Left renal cortex interstitium (tissue), 4 donors: ENCODE data around the gene LBHD1. TPM values are rescaled to one million over a fixed set of nuclear protein-coding genes. Genes with fewer than 3 reads are reported as not detected.
"Not testable (repeated sequence)": the region's sequence is repeated elsewhere in the genome, so short reads cannot be mapped to it uniquely, and the experiment has no call there.

ENCODE experiments used
- DNase-seq, 4 donors: peaks; one replicate each; pipeline ENCODE4 v3.0.0-alpha.2; 2013; ENCODE audit warnings: low read depth in 4 of 4, low spot score in 2 of 4, missing footprints in 1 of 4
- polyA plus RNA-seq, 4 donors: library from polyadenylated mRNA; unstranded; fragments of 120-200 nt; gene quantifications; one replicate each; pipeline ENCODE4 v1.2.1, GENCODE V29; 2013; ENCODE audit not compliant: insufficient read length in 4 of 4

The LBHD1 gene
- polyA plus RNA-seq, 4 donors = 5.3 to 12.9 (median 9.0) TPM

- DNase-seq = peak in 3 of 4 donors; percentile 68 to 92 (median 84)
Observed at GRCh38 chr11:62621567-62622470, 50.2 kb downstream of the LBHD1 start, which contains the start of gene B3GAT3. Gene B3GAT3 (minus strand): TSS chr11:62621986. CDS start chr11:62621947, 39 bp downstream.

DNA sequence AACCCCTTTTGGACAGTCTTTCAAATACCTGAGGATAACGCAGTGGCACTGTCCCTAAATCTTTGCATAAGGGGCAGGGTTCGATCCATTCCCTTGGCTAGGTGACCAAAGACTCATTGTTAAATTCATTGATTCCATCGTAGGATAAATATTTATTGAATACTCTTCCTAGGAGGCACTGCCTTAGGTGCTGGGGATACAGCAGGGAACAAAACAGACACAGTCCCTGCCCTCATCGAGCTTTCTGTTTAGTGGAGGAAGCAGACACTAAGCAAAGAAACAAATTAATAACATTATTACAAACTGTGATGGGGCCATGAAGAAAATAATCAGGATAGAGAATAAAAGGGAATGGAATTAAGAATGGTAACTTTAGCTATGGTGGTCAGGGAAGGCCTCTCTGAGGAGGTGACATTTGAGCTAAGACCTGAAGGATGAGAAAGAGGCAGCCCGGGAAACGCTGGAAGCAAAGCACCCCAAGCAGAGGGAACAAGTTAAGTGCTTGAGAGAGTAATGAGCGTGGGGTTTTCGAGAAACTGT, 51.0 kb downstream of the LBHD1 start:
- no peak for DNase-seq

DNA sequence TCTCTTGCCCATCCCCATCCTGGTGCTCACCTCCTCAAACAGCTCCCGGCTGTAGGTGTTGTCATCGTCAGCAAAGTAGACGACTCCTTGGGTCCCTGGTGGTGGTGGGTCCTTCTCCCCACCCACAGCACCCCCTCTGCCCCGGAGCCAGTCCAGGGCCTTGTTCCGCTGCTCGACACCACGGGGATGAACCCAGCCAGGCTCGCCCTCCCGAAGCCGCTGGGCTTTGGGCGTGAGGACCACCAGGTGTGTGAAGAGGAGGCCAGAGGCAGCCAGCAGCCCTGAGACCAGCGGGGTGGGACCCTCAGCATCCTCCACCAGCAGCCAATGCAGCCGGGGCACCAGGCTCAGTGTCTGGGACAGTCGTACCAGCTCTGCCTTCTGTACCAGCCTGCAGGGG, 55.1 kb downstream of the LBHD1 start:
- not testable (repeated sequence) for DNase-seq

GRCh38 chr11:62615521-62615920, 56.5 kb downstream of the LBHD1 start:
- no peak for DNase-seq

DNA sequence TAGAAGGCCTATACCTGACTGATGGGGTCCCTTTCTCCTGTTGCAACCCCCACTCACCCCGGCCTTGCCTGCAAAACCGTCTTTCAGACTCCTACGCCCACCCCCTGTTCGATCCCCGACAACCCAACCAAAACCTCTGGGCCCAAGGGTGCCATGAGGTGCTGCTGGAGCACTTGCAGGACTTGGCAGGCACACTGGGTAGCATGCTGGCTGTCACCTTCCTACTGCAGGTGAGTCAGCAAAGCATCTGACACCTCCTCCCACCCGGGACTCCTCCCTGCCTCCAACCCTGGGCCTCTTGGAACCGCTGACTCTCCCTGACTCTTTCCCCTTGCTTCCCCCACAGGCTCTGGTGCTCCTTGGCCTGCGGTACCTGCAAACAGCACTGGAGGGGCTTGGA, 57.8 kb downstream of the LBHD1 start:
- DNase-seq = no peak

- DNase-seq = no peak
Observed at GRCh38 chr11:62613291-62613778, 58.7 kb downstream of the LBHD1 start.

Other genes with a start within 250 kb of the LBHD1 start
- 100 to 1,000 TPM; 182 to 215 (median 196) TPM for gene AHNAK, start 125.5 kb downstream of the LBHD1 start, polyA plus RNA-seq
- 1,000 to 10,000 TPM; 2,022 to 2,343 (median 2,282) TPM for gene EEF1G, start 98.4 kb downstream of the LBHD1 start, polyA plus RNA-seq
- gene TUT1, start 80.7 kb downstream of the LBHD1 start, polyA plus RNA-seq = 10 to 100 TPM; 19.7 to 28.5 (median 22.7) TPM
- 10 to 100 TPM; 86.4 to 99.3 (median 90.3) TPM for gene MTA2, start 70.4 kb downstream of the LBHD1 start, polyA plus RNA-seq
- 10 to 100 TPM; 25.9 to 46.8 (median 41.2) TPM for gene EML3, start 59.5 kb downstream of the LBHD1 start, polyA plus RNA-seq
- 1 to 10 TPM; 2.8 to 4.8 (median 4.0) TPM for gene ROM1, start 59.0 kb downstream of the LBHD1 start, polyA plus RNA-seq
- 10 to 100 TPM; 21.3 to 44.9 (median 41.3) TPM for gene B3GAT3, start 50.3 kb downstream of the LBHD1 start, polyA plus RNA-seq
- 100 to 1,000 TPM; 373 to 393 (median 382) TPM for gene GANAB, start 25.7 kb downstream of the LBHD1 start, polyA plus RNA-seq
- gene INTS5, start 19.0 kb downstream of the LBHD1 start, polyA plus RNA-seq = 10 to 100 TPM; 18.3 to 23.9 (median 21.8) TPM
- gene C11orf98, start 7.1 kb downstream of the LBHD1 start, polyA plus RNA-seq = 10 to 100 TPM; 49.4 to 63.8 (median 57.8) TPM
- gene CSKMT, start 7.0 kb downstream of the LBHD1 start, polyA plus RNA-seq = 1 to 10 TPM; 3.9 to 8.9 (median 6.2) TPM
- gene UQCC3, start 594 bp downstream of the LBHD1 start, polyA plus RNA-seq = 10 to 100 TPM in 2 of 4 donors, 1 to 10 TPM in 2; 7.7 to 13.9 (median 11.1) TPM
- gene UBXN1, start 6.8 kb upstream of the LBHD1 start, polyA plus RNA-seq = 100 to 1,000 TPM; 151 to 187 (median 174) TPM
- 1 to 10 TPM in 3 of 4 donors, under 1 TPM in 1; 0.99 to 1.3 (median 1.1) TPM for gene LRRN4CL, start 17.3 kb upstream of the LBHD1 start, polyA plus RNA-seq
- 10 to 100 TPM; 64.2 to 81.1 (median 72.0) TPM for gene BSCL2, start 35.2 kb upstream of the LBHD1 start, polyA plus RNA-seq
- gene GNG3, start 35.4 kb upstream of the LBHD1 start, polyA plus RNA-seq = 1 to 10 TPM; 1.4 to 3.8 (median 2.4) TPM
- gene HNRNPUL2, start 55.2 kb upstream of the LBHD1 start, polyA plus RNA-seq = 10 to 100 TPM; 75.9 to 91.8 (median 81.6) TPM
- gene TTC9C, start 56.2 kb upstream of the LBHD1 start, polyA plus RNA-seq = 10 to 100 TPM; 35.7 to 47.7 (median 42.8) TPM
- 1 to 10 TPM; 8.0 to 9.6 (median 8.5) TPM for gene ZBTB3, start 81.9 kb upstream of the LBHD1 start, polyA plus RNA-seq
- gene POLR2G, start 89.3 kb upstream of the LBHD1 start, polyA plus RNA-seq = 100 to 1,000 TPM; 132 to 173 (median 146) TPM
- gene TAF6L, start 99.1 kb upstream of the LBHD1 start, polyA plus RNA-seq = 10 to 100 TPM; 27.5 to 40.2 (median 37.2) TPM
- 10 to 100 TPM; 65.7 to 71.3 (median 67.2) TPM for gene TMEM179B, start 115.1 kb upstream of the LBHD1 start, polyA plus RNA-seq
- gene TMEM223, start 119.7 kb upstream of the LBHD1 start, polyA plus RNA-seq = 10 to 100 TPM; 25.2 to 36.2 (median 29.6) TPM
- gene NXF1, start 133.2 kb upstream of the LBHD1 start, polyA plus RNA-seq = 100 to 1,000 TPM; 108 to 134 (median 119) TPM
- 10 to 100 TPM; 53.8 to 61.9 (median 56.1) TPM for gene STX5, start 159.8 kb upstream of the LBHD1 start, polyA plus RNA-seq
- gene TEX54, start 160.6 kb upstream of the LBHD1 start, polyA plus RNA-seq = under 1 TPM in 1 of 4 donors, not detected in 3; 0.33 TPM
- 10 to 100 TPM; 34.0 to 50.7 (median 46.2) TPM for gene WDR74, start 167.3 kb upstream of the LBHD1 start, polyA plus RNA-seq
- 100 to 1,000 TPM; 159 to 219 (median 183) TPM for gene SLC3A2, start 208.6 kb upstream of the LBHD1 start, polyA plus RNA-seq
- under 1 TPM in 2 of 4 donors, not detected in 2; 0.05 to 0.12 TPM for gene CHRM1, start 249.1 kb upstream of the LBHD1 start, polyA plus RNA-seq